ENCODE measurements around the gene ALDH1L1. TPM values are rescaled to one million over a fixed set of nuclear protein-coding genes. Genes with fewer than 3 reads are reported as not detected.

ALDH1L1 gene
- total and polyA plus RNA-seq, 4 donors: 0.51 to 9.0 (median 2.8) TPM

DNA sequence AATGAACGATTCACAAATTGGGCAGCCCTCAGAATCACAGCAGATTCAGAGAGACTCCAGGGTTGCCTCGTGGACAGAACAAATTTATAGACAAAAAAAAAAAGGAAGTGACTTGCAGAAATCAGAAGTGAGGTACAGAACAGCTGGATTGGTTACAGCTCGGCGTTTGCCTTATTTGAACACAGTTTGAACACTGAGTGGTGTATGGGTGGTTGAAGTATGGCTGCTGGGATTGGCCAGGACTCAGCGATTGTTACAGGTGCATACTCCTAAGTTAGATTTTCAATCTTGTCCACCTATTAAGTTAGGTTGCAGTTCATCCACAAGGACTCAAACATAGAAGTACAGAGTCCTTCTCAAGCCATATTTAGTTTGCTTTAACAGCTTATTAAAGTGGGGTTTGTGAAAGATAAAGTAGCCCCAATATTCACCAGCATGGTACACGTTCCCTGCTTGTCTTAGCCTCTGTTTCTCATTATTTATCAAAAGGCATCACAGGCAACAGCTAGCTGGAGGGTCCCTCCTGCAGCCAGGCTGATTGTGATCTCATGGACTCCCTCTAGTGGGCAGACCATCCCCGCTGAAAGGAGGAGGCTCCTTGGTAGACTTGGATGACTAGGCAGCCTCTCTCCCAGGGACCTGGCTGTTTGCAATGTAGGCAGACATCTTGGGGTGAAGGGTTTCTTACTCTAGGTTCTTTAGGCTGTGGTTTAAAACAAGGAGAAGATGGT, 17.6 kb upstream of the ALDH1L1 start:
- ATAC-seq (ENCODE audit: insufficient read depth, low FRiP score) (peak; percentile 90), DNase-seq (peak; percentile 52 to 63 (median 62))
- H3K4me3 ChIP-seq: no peak overlapping the region
- H3K9me3 ChIP-seq (ENCODE audit: control insufficient read depth in 4 of 4, insufficient read depth in 3 of 4, low read length in 3 of 4): peaks cover 0 to 4% (median 0%) of the 10 kb centered on the region in 4 donors
- WGBS, 2 donors: 37 to 39% methylated on average over 7 of the region's 7 CpGs
- TF ChIP-seq, protein P1, sequence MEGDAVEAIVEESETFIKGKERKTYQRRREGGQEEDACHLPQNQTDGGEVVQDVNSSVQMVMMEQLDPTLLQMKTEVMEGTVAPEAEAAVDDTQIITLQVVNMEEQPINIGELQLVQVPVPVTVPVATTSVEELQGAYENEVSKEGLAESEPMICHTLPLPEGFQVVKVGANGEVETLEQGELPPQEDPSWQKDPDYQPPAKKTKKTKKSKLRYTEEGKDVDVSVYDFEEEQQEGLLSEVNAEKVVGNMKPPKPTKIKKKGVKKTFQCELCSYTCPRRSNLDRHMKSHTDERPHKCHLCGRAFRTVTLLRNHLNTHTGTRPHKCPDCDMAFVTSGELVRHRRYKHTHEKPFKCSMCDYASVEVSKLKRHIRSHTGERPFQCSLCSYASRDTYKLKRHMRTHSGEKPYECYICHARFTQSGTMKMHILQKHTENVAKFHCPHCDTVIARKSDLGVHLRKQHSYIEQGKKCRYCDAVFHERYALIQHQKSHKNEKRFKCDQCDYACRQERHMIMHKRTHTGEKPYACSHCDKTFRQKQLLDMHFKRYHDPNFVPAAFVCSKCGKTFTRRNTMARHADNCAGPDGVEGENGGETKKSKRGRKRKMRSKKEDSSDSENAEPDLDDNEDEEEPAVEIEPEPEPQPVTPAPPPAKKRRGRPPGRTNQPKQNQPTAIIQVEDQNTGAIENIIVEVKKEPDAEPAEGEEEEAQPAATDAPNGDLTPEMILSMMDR (IDR thresholded peaks at IDR 0.05; ENCODE audit: control extremely low read depth, extremely low read depth): no peak
- no peak overlapping the region for H3K27ac ChIP-seq (ENCODE audit: low read depth in 1 of 2, low read length in 1 of 2)
- H3K27me3 ChIP-seq (ENCODE audit: control insufficient read depth in 3 of 3, insufficient read depth in 3 of 3, low read length in 2 of 3): peaks cover 0 to 2% (median 0%) of the 10 kb centered on the region in 3 donors
- no peak overlapping the region for H3K9ac ChIP-seq (ENCODE audit: insufficient read depth in 1 of 2, low read length in 2 of 2)
- H3K36me3 ChIP-seq (ENCODE audit: control insufficient read depth in 4 of 4, insufficient read depth in 4 of 4, low read length in 4 of 4): no peaks in the 10 kb centered on the region
- H3K4me1 ChIP-seq (ENCODE audit: control insufficient read depth in 5 of 5, insufficient read depth in 5 of 5, low read length in 5 of 5): no peaks in the 10 kb centered on the region

DNA sequence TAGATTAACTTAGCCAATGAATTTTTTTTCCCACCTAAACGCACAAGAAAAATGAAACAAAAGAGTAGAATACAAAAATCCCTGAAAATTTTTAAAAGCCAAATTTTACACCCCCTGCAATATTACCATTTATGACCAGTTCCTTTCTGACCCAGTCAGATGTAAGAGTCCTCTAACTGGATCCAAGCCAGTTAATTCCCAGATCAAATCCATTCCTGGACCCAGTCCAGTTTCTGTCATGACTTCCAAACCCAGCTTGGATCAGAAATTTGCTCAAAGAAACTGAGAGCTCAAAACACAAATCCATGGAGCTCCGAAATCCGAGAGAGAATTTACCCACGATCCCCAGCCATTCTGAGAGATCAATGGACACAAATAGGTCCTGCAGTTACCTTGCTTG, 17.0 kb upstream of the ALDH1L1 start:
- H3K9ac ChIP-seq (ENCODE audit: insufficient read depth in 1 of 2, low read length in 2 of 2): no peak overlapping the region
- no peaks in the 10 kb centered on the region for H3K36me3 ChIP-seq (ENCODE audit: control insufficient read depth in 4 of 4, insufficient read depth in 4 of 4, low read length in 4 of 4)
- H3K27ac ChIP-seq (ENCODE audit: low read depth in 1 of 2, low read length in 1 of 2): no peak overlapping the region
- TF ChIP-seq, protein P1 (IDR thresholded peaks at IDR 0.05; ENCODE audit: control extremely low read depth, extremely low read depth): no peak
- ATAC-seq (ENCODE audit: insufficient read depth, low FRiP score) (no peak), DNase-seq (no peak)
- H3K27me3 ChIP-seq (ENCODE audit: control insufficient read depth in 3 of 3, insufficient read depth in 3 of 3, low read length in 2 of 3): no peaks in the 10 kb centered on the region
- WGBS, 2 donors: 89 to 94% methylated on average over 4 of the region's 4 CpGs
- H3K4me3 ChIP-seq: no peak overlapping the region
- H3K4me1 ChIP-seq (ENCODE audit: control insufficient read depth in 5 of 5, insufficient read depth in 5 of 5, low read length in 5 of 5): no peaks in the 10 kb centered on the region
- H3K9me3 ChIP-seq (ENCODE audit: control insufficient read depth in 4 of 4, insufficient read depth in 3 of 4, low read length in 3 of 4): peaks cover 0 to 4% (median 0%) of the 10 kb centered on the region in 4 donors

DNA sequence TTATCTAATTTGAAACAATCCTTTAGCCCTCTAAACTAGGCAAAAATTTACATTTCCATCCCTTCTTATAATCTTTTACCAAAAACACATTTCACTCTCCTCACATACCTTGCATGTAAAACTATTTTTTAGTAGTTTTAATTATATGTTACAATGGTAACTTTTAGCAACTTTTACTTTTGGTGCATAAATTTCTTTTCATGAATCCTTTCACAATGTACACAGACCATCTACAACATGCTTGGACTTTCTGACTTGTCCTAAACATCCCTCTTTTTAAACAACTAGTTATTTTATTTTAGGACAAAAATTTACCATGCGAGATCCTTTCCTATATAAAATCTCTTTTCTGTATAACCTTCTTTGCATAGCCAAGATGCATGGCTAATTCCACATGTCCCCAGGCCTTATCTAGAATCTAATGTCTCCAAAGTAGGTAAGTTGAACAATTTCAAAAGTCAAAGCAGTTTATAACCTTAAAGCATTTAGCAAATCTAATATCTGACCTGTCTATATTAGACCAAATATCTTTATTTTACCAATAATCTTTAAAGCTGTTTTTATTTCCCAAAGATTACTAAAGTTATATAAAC, 14.4 kb upstream of the ALDH1L1 start:
- H3K9ac ChIP-seq (ENCODE audit: insufficient read depth in 1 of 2, low read length in 2 of 2): no peak overlapping the region
- ATAC-seq (ENCODE audit: insufficient read depth, low FRiP score): no peak
- WGBS, 2 donors: 71 to 86% methylated on average over 1 of the region's 1 CpG
- H3K9me3 ChIP-seq (ENCODE audit: control insufficient read depth in 4 of 4, insufficient read depth in 3 of 4, low read length in 3 of 4): peaks cover 0 to 4% (median 0%) of the 10 kb centered on the region in 4 donors
- DNase-seq: no peak
- no peak overlapping the region for H3K4me3 ChIP-seq
- no peaks in the 10 kb centered on the region for H3K36me3 ChIP-seq (ENCODE audit: control insufficient read depth in 4 of 4, insufficient read depth in 4 of 4, low read length in 4 of 4)
- TF ChIP-seq, protein P1 (IDR thresholded peaks at IDR 0.05; ENCODE audit: control extremely low read depth, extremely low read depth): no peak
- H3K4me1 ChIP-seq (ENCODE audit: control insufficient read depth in 5 of 5, insufficient read depth in 5 of 5, low read length in 5 of 5): no peaks in the 10 kb centered on the region
- H3K27ac ChIP-seq (ENCODE audit: low read depth in 1 of 2, low read length in 1 of 2): no peak overlapping the region
- no peaks in the 10 kb centered on the region for H3K27me3 ChIP-seq (ENCODE audit: control insufficient read depth in 3 of 3, insufficient read depth in 3 of 3, low read length in 2 of 3)
